Vagina (tissue), 2 donors: ENCODE measurements around the gene KBTBD4. TPM values are rescaled to one million over a fixed set of nuclear protein-coding genes. Genes with fewer than 3 reads are reported as not detected.
"Not testable (repeated sequence)": the region's sequence is repeated elsewhere in the genome, so short reads cannot be mapped to it uniquely, and the experiment has no call there.

Experiments
- DNase-seq, 2 donors: peaks; one replicate each; pipeline ENCODE4 v3.0.0-alpha.2; 2017; ENCODE audit errors: extremely low spot score in 2 of 2
- H3K27ac ChIP-seq: fragments of 200-600 bp; sonication (generic); one replicate; pipeline ENCODE4 v1.5.1; 2019
- H3K27me3 ChIP-seq: fragments of 200-600 bp; sonication (generic); one replicate; pipeline ENCODE4 v1.5.1; 2019
- H3K36me3 ChIP-seq, 2 donors: fragments of 200-600 bp; sonication (generic); one replicate each; pipeline ENCODE4 v1.5.1; 2017 to 2019
- H3K4me1 ChIP-seq: fragments of 200-600 bp; sonication (generic); one replicate; pipeline ENCODE4 v1.5.1; 2019
- H3K4me3 ChIP-seq, 2 donors: fragments of 200-600 bp; sonication (generic); 1 replicate in 1 of 2; 2 replicates in 1 of 2; pipeline ENCODE4 v1.5.1; 2016 to 2019
- H3K9me3 ChIP-seq: fragments of 200-600 bp; sonication (generic); one replicate; pipeline ENCODE4 v1.5.1; 2019
- CTCF ChIP-seq, 3 experiments: fragments of 450-650 bp in 2 of 3; fragments of 200-600 bp in 1 of 3; sonication (generic) in 1 of 3; IDR thresholded peaks; one replicate each; pipeline ENCODE4 v1.5.1; 2017 to 2019; ENCODE audit warnings: antibody characterized with exemption in 3 of 3, mild to moderate bottlenecking in 2 of 3, moderate library complexity in 2 of 3
- POLR2A ChIP-seq, 2 donors: fragments of 450-650 bp; IDR thresholded peaks; one replicate each; pipeline ENCODE4 v1.6.1; 2017; ENCODE audit warnings: antibody characterized with exemption in 2 of 2, mild to moderate bottlenecking in 2 of 2, moderate library complexity in 2 of 2
- POLR2AphosphoS5 ChIP-seq, 2 donors: sonication (generic); formaldehyde crosslinking; IDR thresholded peaks; one replicate each; pipeline ENCODE4 v1.9.0; 2017; ENCODE audit warnings: antibody characterized with exemption in 2 of 2, mild to moderate bottlenecking in 2 of 2, low read depth in 1 of 2; ENCODE audit not compliant: insufficient read depth in 1 of 2
- intact Hi-C: fragments of 100-400 bp; cut with DNase I; formaldehyde crosslinking; loops from one replicate; pipeline ENCODE4 v1.15.1; 2023
- total RNA-seq: library from RNA; depleted of rRNA; stranded (reverse); fragments of >200 nt; gene quantifications from one replicate; pipeline ENCODE4 v1.2.3, GENCODE V29; 2016

Gene KBTBD4
- total RNA-seq, 1 donor from 2014 or later: 14.7 TPM

GRCh38 chr11:47560426-47560825 is 18.3 kb downstream of the KBTBD4 start:
- no peak for DNase-seq
- Histone ChIP-seq H3K27me3 (no peaks in the 10 kb centered on the region), H3K9me3 (no peaks in the 10 kb centered on the region), H3K27ac (no peak overlapping the region), H3K4me3 (no peak overlapping the region), H3K36me3 (no peaks in the 10 kb centered on the region), H3K4me1 (peaks cover 7% of the 10 kb centered on the region)
- intact Hi-C loops: no loop called here
- TF ChIP-seq POLR2A (IDR thresholded peaks at IDR 0.05): no peak
- no peak for TF ChIP-seq CTCF (IDR thresholded peaks at IDR 0.05)

- TF ChIP-seq POLR2A (IDR thresholded peaks at IDR 0.05): no peak
- no peak for TF ChIP-seq POLR2AphosphoS5 (IDR thresholded peaks at IDR 0.05; ENCODE audit: insufficient read depth in 1 of 2, low read depth in 1 of 2)
- no peak for TF ChIP-seq CTCF (IDR thresholded peaks at IDR 0.05)
- no peaks in the 10 kb centered on the region for H3K9me3 ChIP-seq
- H3K4me3 ChIP-seq: no peak overlapping the region
- H3K36me3 ChIP-seq: no peaks in the 10 kb centered on the region
- no peaks in the 10 kb centered on the region for H3K27me3 ChIP-seq
- intact Hi-C loops: loop anchor here (10.0 kb wide), 1 partner anchor 94 kb away; no protein-coding TSS in a partner anchor
- H3K4me1 ChIP-seq: peaks cover 2% of the 10 kb centered on the region
- H3K27ac ChIP-seq: no peak overlapping the region
- DNase-seq: no peak
These were observed 20.1 kb downstream of the KBTBD4 start for GRCh38 chr11:47558695-47559094.

GRCh38 chr11:47557004-47557403 is 21.8 kb downstream of the KBTBD4 start:
- H3K4me3 ChIP-seq, H3K9me3 ChIP-seq, H3K36me3 ChIP-seq, H3K27me3 ChIP-seq, H3K27ac ChIP-seq, DNase-seq, H3K4me1 ChIP-seq: not testable (repeated sequence)
- intact Hi-C loops: loop anchor here (10.0 kb wide), 1 partner anchor 92 kb away; no protein-coding TSS in a partner anchor

GRCh38 chr11:47553406-47553743 is 25.4 kb downstream of the KBTBD4 start:
- H3K9me3 ChIP-seq: no peaks in the 10 kb centered on the region
- no peak for DNase-seq
- H3K36me3 ChIP-seq: no peaks in the 10 kb centered on the region
- peak overlapping the region; percentile 92 for H3K27ac ChIP-seq
- H3K4me3 ChIP-seq: peak overlapping the region; percentile 81 to 94
- H3K27me3 ChIP-seq: no peaks in the 10 kb centered on the region
- intact Hi-C loops: loop anchor here (10.0 kb wide), 1 partner anchor 89 kb away; no protein-coding TSS in a partner anchor
- peaks cover 43% of the 10 kb centered on the region for H3K4me1 ChIP-seq
- TF ChIP-seq CTCF (IDR thresholded peaks at IDR 0.05): no peak

GRCh38 chr11:47552566-47553405 is 26.0 kb downstream of the KBTBD4 start, which contains the start of gene CELF1:
Gene CELF1, minus strand, starts transcription at chr11:47553132. Its CDS starts 53,609 bp downstream, at chr11:47499523.
- peak within 1 kb of the TSS; percentile 81 to 94 for H3K4me3 ChIP-seq
- H3K27ac ChIP-seq: peak within 1 kb of the TSS; percentile 92
- no peak for DNase-seq
- H3K9me3 ChIP-seq: no peaks in the 10 kb centered on the region
- intact Hi-C loops: loop anchor here (10.0 kb wide), 1 partner anchor 88 kb away; no protein-coding TSS in a partner anchor
- TF ChIP-seq POLR2A (IDR thresholded peaks at IDR 0.05): peak in 1 of 2 donors; percentile 56
- TF ChIP-seq POLR2AphosphoS5 (IDR thresholded peaks at IDR 0.05; ENCODE audit: insufficient read depth in 1 of 2, low read depth in 1 of 2): peak in 1 of 2 donors; percentile 34
- peak; percentile 77 to 95 (median 82) for TF ChIP-seq CTCF (IDR thresholded peaks at IDR 0.05)
- no peaks in the 10 kb centered on the region for H3K36me3 ChIP-seq
- no peaks in the 10 kb centered on the region for H3K27me3 ChIP-seq
- peaks cover 49% of the 10 kb centered on the region for H3K4me1 ChIP-seq
